Measurements from ENCODE around the gene MSL1.

The MSL1 gene

DNA sequence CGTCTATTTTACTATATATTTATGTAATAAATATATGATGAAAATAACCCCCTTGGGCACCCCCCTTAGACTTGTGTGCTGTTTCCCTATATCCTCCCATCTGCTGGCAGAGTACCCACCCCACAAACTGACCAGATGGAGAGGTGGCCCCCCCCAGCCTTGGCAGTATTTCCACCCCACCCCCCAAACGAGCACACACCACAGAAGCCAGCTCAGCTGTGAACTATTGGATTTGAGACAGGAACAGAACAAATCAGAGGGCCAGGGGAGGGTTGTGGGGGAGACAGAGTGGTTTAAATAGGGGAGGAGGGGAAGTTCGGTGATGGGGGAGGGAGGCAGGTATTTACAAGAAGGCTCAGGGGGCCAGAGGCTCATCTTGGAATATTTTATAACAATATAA is 29.2 kb upstream of the MSL1 start:
- no peak for DNase-seq

DNA sequence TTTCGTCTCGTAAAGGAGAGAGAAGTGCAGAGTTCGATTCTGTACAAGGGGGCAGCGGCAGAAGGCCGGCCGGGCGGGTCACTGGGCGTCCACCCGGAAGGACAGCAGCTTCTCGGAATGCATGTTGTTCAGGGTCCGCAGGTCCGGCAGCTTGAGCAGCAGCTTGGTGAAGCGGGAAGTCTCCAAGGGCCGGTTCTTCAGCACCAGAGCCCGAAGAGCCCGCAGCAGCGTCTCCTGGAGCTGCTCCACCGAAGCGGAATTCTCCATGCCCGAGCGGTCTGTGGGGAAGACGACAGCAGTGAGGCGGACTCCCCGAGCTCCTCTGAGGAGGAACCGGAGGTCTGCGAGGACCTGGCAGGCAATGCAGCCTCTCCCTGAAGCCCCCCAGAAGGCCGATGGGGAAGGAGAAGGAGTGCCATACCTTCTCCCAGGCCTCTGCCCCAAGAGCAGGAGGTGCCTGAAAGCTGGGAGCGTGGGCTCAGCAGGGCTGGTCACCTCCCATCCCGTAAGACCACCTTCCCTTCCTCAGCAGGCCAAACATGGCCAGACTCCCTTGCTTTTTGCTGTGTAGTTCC is 28.7 kb upstream of the MSL1 start:
- no peak for DNase-seq

DNA sequence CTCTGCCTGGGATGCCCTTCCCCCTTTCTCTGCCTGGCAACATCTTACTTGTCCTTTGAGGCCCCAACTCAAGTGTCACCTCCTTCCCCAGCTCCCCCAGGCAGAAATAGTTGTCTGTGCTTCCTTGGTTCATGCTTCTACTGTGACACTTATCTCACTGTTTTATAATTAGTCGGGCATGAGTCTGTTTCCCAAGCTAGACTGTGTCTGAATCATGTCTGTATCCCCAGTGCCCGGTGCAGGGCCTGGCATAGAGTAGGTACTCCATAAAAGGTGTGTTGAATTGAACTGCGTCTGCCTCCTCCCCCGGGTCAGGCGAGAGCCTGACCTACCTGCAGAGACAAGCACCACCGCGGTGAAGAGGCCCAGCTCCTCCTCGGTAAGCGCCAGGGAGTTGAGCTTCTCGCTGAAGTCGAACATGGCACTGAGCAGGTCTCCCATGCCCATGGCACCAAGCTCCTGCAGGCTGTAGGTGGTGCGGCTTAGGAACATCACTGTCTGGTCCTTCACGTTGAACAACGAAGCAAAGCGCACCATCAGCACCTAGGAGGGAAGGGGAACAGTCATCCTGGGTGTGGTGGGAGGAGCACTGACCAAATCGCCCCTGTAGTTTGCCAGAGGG is 28.1 kb upstream of the MSL1 start:
- no peak for DNase-seq

GRCh38 chr17:40094874-40095273 is 26.9 kb upstream of the MSL1 start:
- DNase-seq = no peak

DNA sequence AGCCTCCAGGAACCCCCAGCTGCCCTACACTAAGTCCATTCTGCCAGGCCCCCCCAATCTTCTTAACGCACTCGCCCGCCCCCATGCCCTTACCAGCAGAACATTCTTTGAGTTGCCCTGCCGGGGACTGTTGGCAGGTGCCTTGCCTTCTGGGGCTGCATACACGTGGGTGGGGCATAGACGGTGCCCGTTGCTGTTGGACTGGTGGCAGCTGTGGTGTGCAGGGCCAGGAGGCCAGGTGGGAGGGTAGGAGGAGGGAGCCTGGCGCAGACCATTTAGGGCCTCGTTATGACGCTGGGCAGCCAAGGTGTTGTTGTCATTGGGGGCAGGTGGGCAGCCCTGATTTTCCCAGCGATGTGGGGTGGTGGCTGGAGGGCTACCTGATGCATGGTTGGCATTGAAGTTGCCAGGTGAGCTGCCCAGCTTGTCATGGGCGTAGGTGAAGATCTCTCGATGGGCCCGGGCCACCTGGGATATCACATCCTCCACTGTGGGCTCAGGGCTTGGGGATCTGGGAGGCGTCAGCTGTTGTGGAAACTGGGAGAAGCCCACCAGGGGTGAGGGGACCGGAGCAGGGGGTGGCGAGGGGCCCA is 26.3 kb upstream of the MSL1 start:
- DNase-seq = no peak

DNA sequence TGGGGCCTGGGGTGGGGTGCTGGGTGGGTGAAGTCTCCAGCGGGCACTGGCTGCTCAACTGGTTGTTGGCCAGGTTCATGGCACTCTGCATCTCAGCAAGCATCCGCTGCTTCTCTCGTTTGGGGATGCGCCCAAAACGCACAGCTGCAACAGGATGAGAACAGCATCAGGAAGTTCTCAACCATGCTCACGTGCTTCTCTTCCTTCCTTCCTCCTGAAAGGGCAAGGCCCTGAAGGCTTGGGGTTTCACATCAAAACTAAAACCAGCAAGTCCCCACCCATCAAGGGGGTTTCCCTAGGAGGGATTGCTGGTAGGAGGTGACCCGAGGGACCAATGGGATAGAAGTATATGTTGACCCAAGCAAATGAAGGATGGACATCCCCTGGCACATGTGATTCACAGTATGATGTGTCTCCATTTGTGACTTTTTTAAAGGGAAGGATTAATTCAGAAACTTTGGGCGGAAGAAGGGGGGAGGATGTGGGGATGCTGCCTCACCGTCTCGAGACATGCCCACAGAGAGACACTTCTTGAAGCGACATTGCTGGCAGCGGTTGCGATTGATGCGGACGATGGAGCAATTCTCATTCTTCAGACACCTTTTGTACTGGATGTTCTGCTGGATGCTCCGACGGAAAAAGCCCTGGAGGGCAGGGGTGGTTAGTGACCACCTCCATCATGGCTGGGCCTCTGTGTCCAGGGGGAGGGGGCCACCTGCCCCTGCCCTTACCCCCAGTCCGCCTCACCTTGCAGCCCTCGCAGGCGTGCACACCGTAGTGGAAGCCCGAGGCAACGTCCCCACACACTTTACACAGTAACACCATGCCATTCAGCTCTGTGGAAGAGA is 25.6 kb upstream of the MSL1 start:
- no peak for DNase-seq

DNA sequence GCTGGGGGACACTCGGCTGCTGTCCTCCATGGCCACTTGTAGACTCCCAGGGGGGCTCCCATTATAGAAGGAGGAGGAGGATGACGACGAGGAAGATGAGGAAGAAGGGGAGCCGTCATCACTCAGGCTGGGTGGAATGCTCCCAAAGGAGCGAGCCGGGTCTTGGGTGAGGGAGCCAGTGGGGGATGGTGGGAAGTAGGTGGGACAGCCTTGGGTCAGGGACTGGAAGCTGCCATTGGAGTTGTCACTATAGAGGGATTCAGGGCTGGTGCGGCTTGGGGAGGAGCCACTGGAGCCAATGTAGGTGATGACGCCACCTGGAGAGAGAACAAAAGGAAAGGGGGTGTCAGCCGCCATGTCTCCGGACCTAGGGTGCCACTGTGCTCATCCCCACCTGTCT is 24.7 kb upstream of the MSL1 start:
- DNase-seq = no peak

- no peak for DNase-seq
These were observed 23.6 kb upstream of the MSL1 start for GRCh38 chr17:40097931-40098845.

DNA sequence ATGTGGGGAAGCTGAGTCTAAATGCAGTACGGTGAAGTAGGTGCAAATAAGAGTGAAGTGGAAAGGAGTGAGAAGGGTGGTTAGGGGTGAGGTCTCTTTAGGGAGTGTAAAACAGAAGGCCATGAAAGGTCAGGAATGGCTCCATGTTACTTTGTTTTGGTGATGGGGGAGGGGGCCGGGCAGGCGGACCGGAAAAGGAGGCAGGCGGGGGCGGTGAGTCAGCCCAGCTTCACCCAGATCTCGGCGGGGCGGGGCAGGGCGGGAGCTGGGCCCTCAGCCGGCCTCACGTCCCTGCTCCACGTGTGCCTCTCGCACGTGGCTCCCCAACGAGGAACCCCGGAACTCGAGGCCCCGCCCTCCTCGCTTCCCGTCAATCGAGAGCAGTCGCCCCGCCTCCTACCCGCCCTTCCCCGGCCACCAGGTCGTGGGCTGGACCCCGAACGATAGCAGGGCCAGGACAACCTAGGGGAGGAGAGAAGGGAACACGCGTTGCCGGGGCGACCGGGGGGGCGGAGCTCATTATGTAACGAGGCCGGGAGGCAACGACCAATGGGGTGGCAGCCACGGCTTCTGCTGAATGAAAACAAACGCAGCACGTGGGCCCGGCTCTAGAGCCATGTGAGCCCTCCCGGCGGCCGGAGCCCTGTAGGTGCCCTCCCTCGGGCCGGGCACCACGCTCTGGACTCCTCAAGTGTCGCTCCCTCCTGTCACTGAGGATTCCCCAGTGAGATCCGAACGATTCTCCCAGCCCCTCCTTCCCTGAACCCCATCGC is 22.7 kb upstream of the MSL1 start:
- peak; percentile 90 for DNase-seq

GRCh38 chr17:40099619-40100418 is 22.0 kb upstream of the MSL1 start:
- no peak for DNase-seq

DNA sequence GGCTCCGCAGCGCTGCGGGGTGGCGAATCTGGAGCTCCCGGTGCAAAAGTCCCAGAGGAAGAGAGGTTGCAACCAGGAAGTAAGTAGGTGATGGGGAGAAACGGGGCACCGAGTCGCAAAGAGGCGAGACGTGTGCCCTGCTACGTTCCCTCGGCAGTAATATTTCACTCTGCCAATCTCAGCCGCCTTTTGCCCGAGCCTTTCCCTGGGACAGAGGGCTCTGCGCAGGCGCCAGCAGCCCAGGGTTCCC is 21.4 kb upstream of the MSL1 start, which contains the start of gene NR1D1:
NR1D1 (minus strand) TSS at position 171 of the 250 bp plus-strand sequence. CDS start 495 bp downstream, outside the sequence.
- no peak for DNase-seq

- DNase-seq = peak; percentile 92
These were observed 21.0 kb upstream of the MSL1 start for GRCh38 chr17:40100669-40101366.

DNA sequence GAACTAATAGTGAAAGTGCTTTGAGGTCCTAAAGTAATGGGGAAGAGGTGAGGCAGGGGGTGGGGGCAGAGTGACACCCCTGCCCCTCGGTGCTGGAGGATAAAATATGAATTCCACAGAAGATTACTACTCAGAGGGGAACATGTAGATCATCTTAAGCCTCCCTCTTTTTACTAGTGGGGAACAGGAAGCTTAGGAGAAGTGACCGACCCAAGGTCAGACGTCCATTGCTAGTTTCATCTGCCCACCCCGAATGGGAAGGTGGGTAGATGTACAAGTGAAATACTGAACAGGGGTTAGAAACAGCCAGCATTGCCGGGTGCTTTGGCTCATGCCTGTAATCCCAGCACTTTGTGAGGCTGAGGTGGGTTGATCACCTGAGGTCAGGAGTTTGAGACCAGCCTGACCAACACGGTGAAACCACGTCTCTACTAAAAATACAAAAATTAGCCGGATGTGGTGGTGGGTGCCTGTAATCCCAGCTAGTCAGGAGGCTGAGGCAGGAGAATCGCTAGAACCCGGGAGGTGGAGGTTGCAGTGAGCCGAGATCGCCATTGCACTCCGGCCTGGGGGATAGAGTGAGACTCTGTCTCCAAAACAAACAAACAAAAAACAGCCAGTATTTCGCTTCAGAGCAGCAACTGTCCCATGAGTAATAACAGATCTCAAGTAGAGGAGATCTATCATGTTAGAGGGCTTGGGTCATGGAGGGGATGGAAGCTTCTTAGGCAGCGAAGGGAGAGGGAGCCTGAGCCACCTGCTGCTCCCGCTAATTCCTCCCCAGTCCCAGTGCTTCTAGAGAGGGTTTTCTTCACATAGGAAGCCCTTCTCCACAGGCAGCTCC is 20.2 kb upstream of the MSL1 start:
- no peak for DNase-seq

DNA sequence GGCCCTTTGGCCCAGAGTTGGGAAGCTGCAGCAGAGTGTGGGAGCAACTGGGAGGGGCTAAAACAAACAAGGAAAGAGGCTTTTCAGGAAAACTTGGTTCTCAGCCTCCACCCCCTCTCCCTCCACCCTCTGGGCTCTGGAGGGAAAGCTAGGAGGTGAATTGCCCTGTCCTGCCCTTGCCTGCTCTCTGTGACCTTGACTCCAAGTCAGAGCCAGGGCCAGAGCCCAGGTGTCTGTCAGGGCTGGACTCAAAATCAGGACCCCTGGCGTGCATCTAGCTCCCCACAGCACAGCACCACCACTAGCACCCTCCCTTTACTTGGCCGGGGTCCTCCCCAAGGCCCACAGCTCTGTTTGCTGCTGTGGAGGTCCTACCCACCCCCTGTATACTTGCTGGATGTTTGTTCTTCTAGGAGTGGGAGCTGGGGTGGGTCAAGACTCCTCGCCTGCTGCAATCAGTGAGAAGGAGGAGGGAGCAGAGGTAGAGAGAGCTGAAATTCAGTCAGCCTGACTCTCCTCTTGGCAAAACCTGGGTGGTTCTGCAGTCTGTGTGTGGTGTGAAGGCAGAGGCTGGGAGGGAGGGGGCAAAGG is 18.6 kb upstream of the MSL1 start:
- DNase-seq = no peak

DNA sequence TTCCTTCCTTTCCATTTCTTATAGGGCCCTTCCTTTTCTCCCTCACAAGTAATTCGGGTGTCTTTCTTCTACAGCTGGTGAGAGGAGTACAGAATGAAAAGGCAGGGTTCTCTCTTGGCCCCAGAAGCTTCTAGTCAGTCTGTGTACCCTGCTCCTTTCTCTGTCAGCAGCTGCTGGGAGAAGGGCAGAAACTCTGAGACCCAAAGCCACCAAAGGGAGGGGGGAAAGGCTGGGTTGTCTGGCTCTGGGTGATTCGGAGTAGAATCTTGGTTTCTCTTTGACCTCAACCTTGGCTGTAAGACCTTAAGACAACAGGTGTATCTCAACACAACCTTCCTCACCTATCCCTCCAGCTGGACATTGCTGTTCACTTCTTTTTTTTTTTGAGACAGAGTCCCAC is 18.1 kb upstream of the MSL1 start:
- no peak for DNase-seq

- DNase-seq = no peak
These were observed 16.9 kb upstream of the MSL1 start for GRCh38 chr17:40104594-40105486.

- no peak for DNase-seq
These were observed 15.7 kb upstream of the MSL1 start for GRCh38 chr17:40105861-40106759.
